NCI-H2107 treated with DMSO at 0.1 percent for 48 hours (cell line): ENCODE results near the gene DOCK6.

Experiments
- DNase-seq: peaks from one replicate; lab custom pipeline; 2025; ENCODE audit not compliant: unreplicated experiment; lab: John Stamatoyannopoulos, UW

DOCK6 gene

DNA sequence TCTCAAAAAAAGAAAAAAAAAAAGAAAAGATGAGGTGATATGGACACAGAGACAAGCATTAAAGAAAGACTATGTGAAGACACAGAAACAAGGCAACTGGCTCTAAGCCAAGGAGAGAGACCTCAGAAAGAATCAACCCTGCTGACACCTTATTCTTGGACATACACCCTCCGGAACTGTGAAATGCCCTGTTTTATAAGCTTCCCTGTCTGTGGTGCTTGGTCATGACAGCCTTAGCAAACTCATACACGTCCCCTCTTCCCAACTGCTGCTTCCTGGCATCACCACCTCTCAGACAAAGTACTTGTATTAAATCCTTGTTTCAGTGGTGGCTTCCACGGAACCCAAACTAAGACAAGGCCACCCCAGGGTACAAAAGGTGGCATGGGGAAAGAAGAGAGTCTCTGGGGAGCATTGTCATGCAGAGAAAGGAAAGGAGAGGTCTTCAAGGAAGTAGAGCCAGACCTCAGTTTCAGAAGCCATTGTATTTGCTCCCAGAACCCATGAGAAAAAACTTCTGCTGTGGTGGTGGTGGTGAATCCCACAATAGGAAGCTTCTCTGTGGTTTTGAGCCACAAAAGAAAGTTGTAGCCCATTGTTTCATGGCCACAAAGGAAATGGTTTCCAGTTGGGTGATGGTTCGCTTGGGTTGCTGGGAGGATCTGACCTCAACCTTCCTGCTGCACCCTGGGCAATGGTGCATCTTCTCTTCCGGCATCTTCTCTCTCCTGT is 17.3 kb upstream of the DOCK6 start:
- no peak for DNase-seq

DNA sequence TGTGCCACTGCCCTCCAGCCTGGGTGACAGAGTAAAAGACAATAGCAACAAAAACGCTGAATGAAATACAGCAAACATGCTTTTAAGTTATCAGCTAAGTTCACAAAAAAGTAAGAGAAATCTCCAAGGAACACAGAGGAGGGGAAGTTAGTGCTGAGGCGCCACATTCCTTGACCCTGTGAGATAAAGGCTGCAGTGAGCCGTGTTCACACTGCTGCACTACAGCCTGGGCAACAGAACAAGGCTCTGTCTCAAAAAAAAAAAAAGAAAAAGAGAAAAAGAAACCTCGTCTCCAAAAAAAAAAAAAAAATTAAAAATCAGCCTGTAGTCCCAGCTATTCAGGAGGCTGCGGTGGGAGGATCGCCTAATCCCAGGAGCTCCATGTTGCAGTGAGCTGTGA is 16.3 kb upstream of the DOCK6 start:
- DNase-seq = no peak

DNA sequence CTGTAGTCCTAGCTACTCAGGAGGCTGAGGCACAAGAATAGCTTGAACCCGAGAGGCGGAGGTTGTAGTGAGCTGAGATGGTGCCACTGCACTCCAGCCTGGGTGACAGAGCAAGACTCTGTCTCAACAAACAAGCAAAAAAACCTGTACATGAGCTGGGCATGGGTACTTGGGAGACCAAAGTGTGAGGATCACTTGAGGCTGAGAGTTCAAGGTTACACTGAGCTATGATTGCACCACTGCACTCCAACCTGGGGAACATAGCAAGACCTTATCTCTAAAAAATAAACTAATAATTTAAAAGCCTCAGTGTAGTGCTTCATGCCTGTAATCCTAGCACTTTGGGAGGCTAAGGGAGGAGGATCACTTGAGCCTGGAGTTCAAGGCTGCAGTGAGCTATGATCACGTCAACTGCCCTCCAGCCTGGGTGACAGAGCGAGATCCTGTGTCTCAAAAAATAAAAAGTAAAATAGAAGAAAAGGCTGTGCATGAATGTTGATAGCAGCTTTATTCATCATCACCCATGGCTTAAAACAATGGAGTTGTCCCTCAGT is 12.3 kb upstream of the DOCK6 start:
- no peak for DNase-seq

- DNase-seq = no peak
Measured at GRCh38 chr19:11273989-11274388, 11.7 kb upstream of the DOCK6 start.

- DNase-seq = no peak
Measured at GRCh38 chr19:11273296-11273695, 11.0 kb upstream of the DOCK6 start.

DNA sequence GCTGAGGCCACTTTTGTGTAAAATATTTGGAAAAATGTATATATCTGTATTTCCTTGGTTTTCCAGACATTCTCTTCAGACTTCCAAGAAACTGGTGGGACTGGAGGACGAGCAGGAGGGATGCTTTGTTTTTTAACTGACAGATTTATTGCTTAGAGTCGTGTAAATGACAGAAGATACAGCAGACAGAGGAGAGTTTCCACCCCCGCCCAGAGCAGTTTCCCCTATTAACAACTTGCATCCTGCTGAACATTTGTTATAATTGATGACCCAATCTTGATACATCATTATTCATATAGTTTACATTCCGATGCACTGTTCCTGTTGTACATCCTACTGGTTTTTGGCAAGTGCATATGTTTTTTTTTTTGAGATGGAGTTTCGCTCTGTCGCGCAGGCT is 7.1 kb upstream of the DOCK6 start:
- no peak for DNase-seq

GRCh38 chr19:11268783-11269267 is 6.5 kb upstream of the DOCK6 start:
- DNase-seq = no peak

GRCh38 chr19:11267316-11268085 is 5.2 kb upstream of the DOCK6 start:
- DNase-seq = no peak

DNA sequence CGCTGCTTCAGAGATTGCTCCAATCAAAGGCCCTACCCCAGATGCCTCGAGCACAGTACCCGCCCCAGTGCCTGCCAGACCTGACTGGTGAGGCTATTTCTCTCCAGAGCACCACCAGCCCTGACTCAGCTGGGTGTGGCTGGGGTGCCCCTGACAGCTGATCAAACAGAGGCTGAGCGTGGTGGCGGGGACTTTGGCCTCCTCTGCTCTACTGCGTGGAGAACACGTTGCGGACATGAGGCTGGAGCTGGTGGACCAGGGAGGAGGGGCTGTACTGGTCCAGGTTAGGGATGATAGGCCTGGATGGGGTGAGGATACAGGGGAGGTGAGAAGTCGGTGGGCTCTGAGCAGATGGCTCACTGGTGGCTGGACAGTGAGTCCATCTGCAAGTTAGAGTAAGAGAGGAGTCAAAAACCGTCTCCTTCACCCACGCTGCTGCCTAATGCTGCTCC is 3.5 kb upstream of the DOCK6 start:
- DNase-seq = no peak

DNA sequence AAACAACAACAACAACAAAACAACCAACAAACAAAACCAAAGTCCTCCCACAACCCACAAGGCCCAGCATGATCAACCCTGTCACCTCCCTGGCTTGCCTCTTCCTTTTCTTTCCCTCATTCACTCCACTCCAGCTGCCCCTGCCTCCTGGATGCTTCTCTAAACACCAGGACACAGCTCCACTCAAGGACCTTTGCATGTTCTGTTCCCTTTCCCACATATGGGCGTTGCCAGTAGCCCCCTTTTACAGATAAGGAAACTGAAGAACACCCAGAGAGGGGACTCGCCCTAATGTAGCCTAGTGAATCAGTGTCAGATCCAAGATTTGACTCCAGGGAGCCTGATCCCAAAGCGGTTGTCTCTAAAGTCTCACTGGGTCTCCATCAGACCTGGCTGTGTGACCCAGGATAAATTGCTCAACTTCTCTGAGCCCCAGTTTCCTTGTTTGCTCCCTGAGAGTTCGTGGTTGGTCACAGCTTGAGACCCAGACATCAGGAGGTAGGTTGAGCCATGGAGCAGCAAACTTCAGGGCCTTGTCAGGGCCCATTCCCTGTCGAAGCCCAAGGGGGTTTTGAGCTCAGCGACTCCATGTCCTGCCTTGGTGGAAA is 3.0 kb upstream of the DOCK6 start:
- no peak for DNase-seq

- DNase-seq = no peak
Measured at GRCh38 chr19:11264452-11265176, 2.3 kb upstream of the DOCK6 start.

- no peak for DNase-seq
Measured at GRCh38 chr19:11263726-11264125, 1.4 kb upstream of the DOCK6 start.

GRCh38 chr19:11261431-11261970 is 823 bp downstream of the DOCK6 start:
- DNase-seq = no peak

- no peak for DNase-seq
Measured at GRCh38 chr19:11260996-11261395, 1.3 kb downstream of the DOCK6 start.

- no peak for DNase-seq
Measured at GRCh38 chr19:11257846-11258380, 4.4 kb downstream of the DOCK6 start.

- DNase-seq = no peak
Measured at GRCh38 chr19:11256189-11256588, 6.1 kb downstream of the DOCK6 start.

DNA sequence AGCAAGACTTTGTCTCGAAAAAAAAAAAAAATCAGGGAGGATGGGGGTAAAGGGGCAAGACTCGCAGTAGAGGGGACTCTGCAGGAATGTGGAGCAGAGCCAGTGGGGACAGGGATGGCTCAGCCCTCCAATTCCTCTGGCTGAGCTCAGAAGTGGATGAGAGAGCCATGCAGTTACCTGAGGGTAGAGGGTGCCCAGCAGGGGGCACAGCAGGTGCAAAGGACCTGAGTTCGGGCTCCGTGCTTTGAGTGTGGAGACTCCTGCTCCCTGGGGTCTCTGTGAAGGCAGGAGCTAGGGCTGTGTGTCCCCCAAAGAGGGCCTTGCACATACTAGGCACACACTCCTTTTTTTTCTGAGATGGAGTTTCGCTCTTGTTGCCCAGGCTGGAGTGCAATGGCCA is 7.7 kb downstream of the DOCK6 start:
- DNase-seq = no peak

DNA sequence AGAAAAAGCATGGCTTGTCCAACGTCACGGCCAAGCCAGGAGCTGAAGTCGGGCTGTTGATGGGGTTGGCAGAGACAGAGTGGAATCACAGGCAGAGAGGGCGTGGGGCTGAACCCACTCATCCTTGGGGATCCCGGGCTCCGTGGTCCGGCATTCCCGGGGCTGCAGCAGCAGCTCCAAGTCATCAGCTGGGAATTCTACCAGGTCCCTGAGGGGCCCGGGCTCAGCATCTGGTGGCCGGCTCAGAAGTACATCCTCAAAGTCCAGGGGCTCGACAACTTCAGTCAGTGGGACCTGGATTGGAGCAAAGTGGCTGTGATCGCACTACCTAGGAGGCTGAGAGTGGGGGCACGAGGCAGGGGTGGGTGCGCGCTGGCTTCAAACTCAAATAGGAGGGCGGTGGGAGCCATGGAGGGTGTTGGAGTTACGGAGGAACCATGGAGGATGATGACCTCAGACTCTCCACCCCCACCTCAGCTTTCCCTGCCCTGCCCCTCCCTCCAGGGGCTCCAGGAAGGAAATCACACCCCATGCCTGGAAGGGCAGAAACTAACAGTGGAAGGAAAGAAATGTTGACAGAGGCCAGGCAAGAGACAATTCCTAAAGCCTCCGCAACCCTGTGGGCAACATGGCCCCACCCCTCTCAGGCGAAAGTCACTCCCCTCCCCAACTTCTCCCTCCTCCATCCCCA is 9.5 kb downstream of the DOCK6 start:
- DNase-seq = no peak

DNA sequence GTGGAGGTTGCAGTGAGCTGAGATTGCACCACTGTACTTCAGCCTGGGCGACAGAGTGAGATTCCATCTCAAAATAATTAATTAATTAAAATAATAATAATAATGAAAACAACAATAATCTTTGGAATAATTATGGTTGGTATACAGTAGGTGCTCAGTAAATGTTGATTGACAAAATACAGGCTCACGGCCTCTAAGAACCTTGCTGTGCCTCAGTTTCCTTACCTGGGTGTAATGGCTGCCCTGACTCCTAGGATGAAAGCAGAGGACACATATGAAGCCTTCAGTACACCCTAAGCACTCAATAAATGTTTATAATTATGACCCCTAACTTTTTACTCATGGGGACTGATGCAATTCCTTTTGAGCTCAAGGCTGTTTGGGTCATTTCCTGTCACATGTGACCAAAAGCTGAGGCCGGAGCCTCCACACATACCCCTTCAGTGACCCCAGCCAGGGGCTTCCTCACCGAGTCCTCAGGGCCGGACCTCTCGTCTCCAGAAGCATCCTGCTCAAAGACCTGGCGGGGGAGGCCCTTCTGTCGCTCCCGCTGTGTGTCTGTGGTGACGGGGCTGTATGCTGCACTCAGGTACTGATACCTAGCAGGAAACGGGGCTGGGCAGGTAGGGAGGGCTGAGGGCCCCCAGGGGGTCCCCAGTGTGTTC is 10.5 kb downstream of the DOCK6 start:
- no peak for DNase-seq
